HG03558 (cell line): Measurements from ENCODE around the gene RNF224.

ENCODE experiments used
- ATAC-seq: cut with Tn5 transposase; IDR thresholded peaks from one replicate; pipeline ENCODE4 v1.9.1; 2021; ENCODE audit warnings: moderate number of reproducible peaks; ENCODE audit not compliant: unreplicated experiment; ENCODE audit errors: extremely low read depth

Gene RNF224

DNA sequence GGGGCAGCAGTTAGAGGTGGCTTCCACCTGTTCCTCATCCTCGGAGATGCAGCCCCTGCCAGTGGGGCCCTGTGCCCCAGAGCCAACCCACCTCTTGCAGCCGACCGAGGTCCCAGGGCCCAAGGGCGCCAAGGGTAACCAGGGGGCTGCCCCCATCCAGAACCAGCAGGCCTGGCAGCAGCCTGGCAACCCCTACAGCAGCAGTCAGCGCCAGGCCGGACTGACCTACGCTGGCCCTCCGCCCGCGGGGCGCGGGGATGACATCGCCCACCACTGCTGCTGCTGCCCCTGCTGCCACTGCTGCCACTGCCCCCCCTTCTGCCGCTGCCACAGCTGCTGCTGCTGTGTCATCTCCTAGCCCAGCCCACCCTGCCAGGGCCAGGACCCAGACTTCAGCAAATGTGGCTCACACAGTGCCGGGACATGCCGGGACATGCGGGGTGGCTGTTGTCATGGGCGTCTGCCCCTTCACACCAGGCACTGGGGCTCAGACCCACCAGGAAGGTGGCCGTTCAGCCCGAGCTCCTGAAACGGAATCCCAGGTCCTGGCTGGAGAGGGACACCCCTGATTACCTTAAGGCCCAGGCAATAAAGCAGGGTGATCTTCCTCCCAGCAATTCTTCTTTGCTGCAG, 1.5 kb upstream of the RNF224 start:
- no peak for ATAC-seq

DNA sequence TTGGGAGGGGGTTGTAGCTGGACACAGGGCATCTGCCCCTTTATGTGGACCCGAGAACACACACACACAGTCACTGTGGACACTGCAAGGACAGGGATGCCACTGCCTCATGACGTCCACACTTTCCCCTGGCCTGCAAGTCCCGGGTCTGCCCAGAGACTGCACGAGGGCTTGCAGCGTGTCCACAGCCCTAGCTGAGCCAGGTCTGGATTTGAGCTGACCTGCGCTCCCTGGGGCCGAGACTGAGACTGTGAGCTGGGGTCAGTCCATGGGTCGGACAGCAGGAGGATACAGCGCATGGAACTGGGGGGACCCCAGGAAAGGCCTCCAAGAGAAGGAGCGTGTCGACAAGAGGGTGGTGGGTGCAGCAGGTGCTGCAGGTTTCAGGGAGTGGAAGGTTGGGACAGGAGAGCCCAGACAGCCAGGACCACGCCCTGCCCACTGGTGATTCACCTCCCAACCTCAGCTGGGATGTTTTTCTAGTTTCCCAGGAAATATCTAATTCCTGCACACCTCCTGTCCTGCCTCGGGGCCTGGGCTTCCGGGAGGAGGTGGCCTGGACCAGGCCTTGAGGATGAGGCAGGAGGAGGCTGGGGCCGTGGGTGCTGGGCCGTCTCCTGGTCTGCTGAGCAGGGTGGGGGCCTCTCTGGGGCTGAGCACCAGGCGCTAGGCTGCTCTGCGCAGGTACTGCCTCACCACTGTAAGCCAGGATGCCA, 806 bp upstream of the RNF224 start:
- ATAC-seq: no peak

DNA sequence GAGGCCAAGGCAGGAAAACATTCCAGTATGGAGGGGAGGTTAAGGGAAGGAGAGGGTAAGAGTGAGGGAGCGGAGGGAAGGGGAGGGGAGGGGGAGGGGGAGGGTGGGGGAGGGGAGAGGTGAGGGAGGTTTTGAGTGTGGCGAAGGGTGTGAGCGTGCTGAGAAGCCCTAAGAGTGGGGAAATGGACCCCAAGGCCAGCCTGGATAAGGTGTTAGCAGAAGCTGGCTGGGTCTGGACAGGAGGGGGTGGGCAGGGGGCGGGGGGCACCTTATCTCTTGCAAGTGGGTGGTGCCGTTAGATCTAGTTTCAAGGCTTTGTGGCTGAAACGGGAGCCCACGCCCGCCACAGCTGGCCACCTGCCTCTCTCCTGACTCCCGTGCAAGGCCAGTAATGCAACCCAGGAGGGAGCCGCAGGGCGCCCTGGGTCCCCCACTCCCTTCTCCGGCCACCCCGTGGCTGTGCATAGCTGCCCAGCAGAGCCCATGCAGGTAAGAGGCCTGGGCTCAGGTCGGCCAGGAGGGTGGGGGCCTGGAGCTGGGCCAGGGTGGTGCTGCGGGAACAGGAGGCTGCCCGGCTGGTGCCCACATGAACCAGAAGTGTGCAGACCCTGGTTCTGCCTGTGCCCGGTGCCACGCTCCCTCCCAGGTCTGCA, 677 bp downstream of the RNF224 start:
- ATAC-seq: no peak

DNA sequence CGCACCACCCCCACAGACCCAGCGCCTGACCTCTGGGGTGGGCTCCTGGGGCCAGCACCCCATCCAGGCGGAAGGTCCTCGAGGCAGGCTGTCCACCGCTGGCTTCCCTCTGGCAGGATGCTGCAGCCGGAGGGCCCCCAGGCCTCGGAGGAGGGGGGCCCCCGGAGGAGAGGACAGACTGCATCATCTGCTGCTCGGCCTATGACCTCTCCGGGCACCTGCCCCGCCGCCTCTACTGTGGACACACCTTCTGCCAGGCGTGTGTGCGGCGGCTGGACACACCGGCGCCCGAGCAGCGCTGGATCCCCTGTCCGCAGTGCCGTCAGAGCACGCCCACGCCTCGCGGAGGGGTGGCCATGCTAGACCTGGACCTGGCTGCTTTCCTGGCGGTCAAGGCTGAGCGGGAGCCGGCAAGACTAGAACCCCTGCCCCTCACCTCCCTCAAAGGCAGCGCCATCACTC, 1.2 kb downstream of the RNF224 start:
- ATAC-seq: no peak

DNA sequence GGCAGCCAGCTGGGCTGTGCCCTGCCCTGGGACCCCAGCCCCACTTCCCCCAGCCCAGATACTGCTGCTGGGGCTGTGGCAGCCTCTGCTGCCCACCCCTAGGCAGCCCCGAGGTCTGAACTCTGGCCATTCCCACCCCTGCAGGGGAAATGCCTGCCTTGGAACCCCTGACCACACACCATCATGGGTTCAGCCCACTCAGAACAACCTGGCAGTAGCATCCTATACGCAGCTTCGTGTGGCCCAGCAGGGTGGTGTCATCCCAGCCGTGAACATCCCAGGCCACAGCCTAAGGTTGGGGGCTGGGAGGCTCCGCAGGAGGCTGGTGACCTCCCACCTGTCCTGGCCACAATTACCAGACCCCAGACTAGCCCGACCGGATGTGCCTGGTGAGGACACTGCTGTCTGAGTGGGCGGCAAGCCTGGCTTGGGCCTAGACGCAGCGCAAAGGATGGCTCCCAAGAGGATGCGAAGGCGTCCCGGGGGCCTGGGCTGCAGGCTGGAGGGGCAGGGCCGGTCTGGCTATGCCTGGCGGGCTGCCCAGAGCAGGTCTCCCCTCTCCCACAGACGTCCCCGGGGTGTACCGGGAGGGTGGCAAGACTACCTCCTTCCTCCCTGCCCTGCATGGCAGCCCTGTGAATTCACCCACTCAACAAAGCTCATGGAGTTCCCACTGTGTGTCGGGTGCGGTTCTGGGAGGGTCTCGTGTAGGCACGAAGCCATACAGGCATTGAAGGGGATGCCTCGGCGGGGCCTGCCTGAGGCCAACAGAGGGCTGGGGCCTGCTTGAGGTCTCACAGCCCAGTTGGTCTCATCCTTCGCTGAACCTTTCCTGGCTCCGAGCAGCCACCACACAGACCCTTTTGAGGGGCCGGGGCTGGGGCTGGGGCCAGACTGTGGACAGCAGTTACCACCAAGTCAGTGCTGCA, 1.9 kb downstream of the RNF224 start:
- ATAC-seq: no peak

DNA sequence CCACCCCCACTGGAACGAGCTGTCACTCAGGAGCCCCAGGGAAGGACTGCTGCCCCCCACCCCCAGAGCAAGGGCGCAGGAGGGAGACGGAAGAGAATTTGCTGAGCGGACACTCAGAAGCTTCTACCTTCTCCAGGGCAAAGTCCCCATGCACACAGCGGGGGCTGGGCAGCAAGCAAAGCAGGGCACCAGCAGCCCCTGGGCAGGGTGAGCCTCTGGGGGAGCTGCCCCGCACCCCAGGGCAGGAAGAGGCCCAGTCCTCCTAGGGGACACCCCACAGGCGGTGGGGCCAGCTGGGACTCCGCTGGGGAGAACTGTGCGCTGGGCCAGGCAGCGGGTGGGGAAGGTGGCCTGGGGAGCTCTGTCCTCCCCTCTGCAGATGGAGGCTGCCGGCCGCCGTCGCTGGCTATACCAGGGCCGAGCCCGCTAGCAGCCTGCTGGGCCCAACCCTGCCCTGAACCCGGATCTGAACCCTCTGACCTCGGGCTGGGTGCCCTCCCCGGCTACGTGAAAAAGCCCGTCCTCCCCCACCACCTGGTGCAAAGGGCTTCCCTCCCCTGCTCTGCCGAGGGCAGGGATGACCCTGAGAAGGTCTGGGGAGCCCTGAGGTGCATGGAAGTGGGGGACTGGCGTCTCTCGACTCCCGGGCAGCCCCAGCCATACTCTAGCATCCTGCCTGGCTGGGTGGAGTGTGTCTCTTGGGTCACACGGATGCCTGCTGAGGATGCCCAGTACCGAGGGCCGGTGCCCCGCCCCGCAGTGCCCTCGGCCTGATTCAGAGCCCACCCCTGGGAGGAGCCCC, 2.8 kb downstream of the RNF224 start:
- no peak for ATAC-seq

DNA sequence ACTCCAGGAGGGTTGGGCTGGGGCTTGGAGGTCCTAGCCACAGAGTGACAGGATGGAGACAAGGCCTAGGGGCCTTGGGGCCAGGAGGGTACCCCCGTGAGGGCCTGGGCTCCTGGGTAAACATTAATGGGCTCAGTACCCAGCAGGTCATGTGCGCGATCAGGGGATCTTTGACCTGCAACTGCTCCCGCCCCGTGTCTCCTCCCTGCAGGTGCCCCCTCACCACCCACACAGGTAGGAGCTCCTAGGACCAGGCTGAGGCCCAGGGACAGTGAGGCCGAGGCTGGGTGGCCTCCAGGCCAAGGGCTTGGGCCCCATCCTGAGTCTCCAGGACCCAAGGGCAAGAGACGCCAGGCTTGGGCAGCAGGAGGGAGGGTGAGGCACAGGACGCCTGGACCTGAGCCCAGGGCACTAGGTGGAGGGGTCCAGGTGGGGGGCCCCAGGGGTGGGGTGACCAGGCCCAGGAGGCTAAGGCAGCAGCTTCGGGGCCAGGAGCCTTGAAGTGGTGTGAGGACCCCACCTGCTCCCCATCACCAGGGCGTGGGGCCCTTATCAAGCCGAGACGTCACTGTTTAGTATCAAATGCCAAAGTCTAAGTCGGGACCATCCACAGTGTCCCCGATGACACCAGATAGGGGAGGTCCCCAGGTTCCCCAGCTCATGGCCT, 3.5 kb downstream of the RNF224 start, which contains the start of gene SLC34A3:
SLC34A3 (plus strand) TSS at position 197 of the 667 bp plus-strand sequence. CDS start 802 bp downstream, outside the sequence.
- ATAC-seq: no peak

DNA sequence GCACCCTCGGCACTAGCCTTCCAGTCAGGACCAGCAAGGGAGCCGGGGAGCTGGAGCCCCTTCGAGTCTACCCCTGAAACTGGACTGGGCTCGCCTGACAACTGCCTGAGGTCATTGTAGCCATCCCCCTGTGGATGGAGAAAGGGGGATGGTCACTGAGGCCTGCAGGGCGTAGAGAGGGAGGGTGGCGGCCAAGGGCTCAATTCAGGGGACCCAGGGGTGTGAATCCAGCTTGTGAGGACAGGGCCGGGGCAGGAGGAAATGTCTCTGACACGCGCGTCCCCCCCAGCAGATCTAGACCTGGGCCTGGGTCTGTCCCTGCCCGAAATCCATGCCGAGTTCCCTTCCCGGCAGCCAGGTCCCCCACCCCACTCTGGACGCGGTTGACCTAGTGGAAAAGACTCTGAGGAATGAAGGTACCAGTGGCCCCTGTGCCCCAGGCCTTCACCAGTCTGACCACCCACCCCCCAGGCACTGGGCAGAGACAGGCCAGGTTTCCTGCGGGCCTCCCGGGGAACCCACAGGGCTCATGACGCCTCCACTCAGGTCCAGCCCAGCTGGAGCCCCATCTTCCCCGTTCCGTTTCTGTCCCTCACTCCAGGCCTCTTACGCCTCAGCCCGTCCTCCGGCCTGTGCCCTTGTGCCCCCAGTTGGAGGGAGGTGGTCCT, 4.2 kb downstream of the RNF224 start:
- ATAC-seq: no peak

DNA sequence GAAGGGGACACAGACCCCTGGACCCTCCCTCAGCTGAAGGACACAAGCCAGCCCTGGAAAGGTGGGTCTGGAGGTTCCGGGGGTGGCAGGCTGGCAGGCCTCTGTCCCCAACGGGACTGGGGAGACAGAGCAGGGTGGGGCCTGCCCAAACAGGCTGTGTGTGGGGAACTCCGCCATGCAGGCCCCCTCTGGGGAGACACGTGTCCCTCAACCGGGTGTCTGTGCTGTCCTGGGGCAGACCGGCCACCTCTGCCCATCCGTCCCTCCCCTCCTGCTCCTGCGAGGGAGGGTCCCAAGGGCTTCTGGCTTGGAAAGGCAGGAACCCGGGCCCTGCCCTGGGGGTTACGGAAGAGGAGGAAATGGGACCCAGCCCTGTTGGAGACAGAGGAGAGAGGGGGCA, 4.8 kb downstream of the RNF224 start:
- no peak for ATAC-seq

DNA sequence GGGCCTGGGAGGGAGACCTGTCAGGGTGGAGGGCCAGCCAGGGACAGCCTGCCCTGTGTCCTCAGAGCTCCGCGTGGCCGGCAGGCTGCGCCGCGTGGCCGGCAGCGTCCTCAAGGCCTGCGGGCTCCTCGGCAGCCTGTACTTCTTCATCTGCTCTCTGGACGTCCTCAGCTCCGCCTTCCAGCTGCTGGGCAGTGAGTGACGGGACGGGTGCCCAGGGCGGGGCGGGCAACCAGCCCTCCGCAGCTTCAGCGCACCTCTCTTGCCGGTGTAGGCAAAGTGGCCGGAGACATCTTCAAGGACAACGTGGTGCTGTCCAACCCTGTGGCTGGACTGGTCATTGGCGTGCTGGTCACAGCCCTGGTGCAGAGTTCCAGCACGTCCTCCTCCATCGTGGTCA, 5.2 kb downstream of the RNF224 start:
- ATAC-seq: no peak

DNA sequence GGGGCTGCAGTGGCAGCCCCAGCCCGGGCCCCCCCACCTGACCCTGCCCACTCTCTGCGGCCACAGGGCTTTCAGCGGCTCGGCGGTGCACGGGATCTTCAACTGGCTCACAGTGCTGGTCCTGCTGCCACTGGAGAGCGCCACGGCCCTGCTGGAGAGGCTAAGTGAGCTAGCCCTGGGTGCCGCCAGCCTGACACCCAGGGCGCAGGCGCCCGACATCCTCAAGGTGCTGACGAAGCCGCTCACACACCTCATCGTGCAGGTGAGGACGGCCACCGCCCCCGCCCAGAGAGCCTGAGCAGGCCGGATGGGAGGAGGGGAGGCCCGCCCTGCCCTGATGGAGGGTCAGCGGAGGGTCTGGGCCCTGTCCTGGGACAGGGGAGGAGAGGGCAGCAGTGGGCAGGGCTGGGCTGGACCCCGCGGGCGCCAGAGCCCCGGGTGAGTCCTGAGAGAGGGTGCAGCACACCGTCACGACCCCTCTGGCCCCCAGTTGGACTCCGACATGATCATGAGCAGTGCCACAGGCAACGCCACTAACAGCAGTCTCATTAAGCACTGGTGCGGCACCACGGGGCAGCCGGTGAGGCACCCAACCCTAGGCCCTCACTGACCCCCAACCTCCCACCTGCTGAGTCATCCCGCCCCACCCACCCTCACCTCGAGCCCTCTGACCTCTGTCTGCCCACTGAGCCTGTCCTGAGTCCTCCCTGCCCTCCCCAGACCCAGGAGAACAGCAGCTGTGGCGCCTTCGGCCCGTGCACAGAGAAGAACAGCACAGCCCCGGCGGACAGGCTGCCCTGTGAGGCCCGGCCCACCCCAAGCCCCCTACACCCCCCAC, 6.1 kb downstream of the RNF224 start:
- no peak for ATAC-seq

DNA sequence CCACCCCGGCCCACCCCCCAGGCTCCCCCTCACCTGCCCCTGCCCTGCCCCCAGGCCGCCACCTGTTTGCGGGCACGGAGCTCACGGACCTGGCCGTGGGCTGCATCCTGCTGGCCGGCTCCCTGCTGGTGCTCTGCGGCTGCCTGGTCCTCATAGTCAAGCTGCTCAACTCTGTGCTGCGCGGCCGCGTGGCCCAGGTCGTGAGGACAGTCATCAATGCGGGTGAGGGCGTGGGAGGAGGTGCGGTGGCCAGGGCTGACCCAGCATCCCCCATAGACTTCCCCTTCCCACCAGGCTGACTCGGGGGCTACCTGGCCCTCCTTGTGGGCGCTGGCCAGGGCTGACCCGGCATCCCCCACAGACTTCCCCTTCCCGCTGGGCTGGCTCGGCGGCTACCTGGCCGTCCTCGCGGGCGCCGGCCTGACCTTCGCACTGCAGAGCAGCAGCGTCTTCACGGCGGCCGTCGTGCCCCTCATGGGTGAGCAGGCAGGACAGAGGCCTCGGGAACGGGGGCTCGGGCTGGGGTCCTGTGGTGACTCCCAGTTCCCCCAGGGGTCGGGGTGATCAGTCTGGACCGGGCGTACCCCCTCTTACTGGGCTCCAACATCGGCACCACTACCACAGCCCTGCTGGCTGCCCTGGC, 6.9 kb downstream of the RNF224 start:
- ATAC-seq: no peak

DNA sequence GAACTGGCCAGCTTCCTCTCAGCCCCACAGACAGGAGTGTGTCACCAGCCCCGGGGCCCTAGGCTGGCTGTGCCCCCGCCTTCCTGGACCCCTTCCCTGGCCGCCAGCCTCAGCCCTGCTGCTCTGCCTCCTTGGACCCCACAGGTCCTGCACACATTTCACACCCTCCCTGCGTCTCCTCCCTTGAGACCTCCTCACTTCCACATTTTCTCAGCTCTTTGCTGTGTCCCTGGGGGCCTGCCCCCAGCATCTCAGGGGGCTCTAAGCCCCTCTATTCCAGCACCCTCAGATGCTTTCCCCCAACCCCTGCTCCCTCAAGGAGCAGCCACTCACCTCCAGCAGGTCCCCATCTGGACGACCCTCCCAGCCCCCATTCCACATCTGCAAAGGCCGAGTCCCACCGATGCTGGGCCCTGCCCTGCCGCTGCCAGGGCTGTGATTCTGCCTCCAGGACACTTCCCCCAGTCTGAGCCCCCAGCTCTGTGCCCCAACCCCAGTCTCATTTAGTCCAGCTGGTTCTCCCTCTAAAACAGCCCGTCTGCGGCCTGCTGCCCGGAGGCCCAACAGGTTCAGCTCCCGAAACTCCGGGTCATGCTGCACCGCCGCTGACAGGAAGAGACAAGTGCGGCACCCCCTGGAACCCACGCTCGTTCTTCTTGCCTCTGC, 7.6 kb downstream of the RNF224 start:
- no peak for ATAC-seq

DNA sequence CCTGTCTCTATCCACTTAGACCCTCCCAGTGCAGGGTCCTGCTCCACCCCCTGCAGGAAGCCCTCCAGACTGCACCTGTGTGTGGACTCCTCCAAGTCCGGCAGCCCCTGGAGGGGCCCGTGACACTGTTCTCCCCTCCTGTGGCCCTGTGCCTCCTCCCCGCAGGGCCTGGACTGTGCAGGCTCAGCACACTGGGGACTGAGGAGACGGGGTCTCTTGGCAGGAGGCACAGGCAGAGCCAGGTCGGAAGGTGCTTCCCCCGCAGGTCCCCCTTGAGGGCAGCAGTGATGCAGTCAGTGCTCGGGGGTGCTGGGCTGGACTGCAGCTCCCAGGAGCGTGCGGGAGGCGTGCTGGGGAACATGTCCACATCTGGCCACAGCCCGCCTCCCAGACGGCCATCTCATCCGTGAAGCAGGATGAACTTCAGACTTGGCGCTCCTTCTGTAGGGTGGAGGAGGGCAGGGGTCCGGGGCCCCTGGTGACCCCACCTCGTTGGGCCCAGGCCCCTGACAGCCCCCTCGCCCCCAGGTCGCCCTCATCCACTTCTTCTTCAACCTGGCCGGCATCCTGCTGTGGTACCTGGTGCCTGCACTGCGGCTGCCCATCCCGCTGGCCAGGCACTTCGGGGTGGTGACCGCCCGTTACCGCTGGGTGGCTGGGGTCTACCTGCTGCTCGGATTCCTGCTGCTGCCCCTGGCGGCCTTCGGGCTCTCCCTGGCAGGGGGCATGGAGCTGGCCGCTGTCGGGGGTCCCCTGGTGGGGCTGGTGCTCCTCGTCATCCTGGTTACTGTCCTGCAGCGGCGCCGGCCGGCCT, 8.3 kb downstream of the RNF224 start:
- ATAC-seq: no peak

DNA sequence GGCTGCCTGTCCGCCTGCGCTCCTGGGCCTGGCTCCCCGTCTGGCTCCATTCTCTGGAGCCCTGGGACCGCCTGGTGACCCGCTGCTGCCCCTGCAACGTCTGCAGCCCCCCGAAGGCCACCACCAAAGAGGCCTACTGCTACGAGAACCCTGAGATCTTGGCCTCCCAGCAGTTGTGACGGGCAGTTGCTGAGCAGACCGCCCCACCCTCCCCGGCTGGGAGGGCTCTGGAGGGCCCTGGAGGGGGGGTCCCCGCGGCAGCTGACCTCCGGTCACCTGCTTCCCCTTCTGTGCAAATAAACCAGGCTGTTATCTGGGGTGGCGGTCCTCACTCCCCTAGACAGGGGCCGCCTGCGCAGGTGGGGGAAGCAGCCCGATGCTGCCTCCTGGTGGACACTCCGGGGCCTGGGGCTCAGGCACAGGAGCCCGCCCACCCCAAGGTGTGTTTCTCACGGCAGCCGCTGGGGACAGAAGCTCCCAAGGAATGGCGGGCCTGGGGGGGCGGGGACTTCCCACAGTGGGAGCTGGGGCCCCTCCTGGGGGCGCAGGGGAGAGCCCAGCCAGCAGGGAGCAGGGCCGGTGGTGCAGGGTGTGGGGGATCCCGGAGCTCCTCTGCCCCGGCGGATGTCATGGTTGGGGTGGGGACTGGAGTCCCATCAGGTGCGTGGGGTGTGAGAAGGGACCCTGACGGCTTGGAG, 9.1 kb downstream of the RNF224 start:
- no peak for ATAC-seq
